Activated CD8-positive, alpha-beta memory T cell treated with anti-CD3 and anti-CD28 coated beads for 36 hours (primary cell): ENCODE measurements around the gene SYNJ2. TPM values are rescaled to one million over a fixed set of nuclear protein-coding genes. Genes with fewer than 3 reads are reported as not detected.

ENCODE experiments used
- CTCF ChIA-PET: fragments of 350-600 bp; sonication (Branson Sonifier 250); formaldehyde crosslinking; loops from one replicate; lab custom pipeline; 2021; ENCODE audit warnings: antibody characterized with exemption; lab: Charles Lee
- POLR2A ChIA-PET: fragments of 350-600 bp; sonication (Branson Sonifier 250); formaldehyde crosslinking; loops from one replicate; lab custom pipeline; 2021; ENCODE audit warnings: antibody characterized with exemption; lab: Charles Lee
- total RNA-seq, 2 experiments: library from RNA; stranded (reverse); gene quantifications; one replicate each; pipeline ENCODE4 v1.2.3, GENCODE V29; 2021

SYNJ2 gene
- total RNA-seq, 2 experiments from 2014 or later = 25.8 to 27.4 TPM

DNA sequence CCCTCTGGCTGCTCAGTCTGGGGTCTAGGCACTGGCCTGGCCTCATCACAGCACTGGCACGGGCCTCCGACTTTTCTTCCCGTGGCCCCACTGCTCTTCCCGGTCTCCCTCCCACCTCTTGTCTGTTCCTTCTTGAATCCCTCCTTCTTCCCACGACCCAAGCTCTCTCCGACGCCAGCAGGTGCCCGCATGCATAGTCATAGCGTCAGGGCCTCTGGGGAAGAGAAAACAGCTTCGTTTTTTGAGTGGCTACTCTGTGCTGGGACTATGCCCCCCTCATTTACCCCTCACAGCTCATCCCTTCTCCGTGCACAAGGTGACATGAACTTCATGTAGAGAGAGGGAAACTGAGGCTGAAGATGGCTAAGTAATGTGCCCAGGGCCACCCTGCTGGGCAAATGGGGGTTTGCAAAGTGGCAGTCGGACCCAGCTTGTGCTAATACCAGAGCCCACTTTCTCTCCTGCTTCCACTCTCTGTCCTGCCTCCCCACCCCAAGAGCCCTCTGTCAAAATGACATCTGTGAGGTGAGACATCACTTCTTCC, 59.2 kb downstream of the SYNJ2 start:
- CTCF ChIA-PET = interaction anchor here (0.9 to 1.5 kb wide), 4 partner anchors 12 to 21 kb away, joined by 3 to 6 read pairs (median 3); no protein-coding TSS in a partner anchor
- POLR2A ChIA-PET = interaction anchor here (0.6 kb wide), 2 partner anchors 15 to 73 kb away, joined by 3 to 4 read pairs; no protein-coding TSS in a partner anchor

DNA sequence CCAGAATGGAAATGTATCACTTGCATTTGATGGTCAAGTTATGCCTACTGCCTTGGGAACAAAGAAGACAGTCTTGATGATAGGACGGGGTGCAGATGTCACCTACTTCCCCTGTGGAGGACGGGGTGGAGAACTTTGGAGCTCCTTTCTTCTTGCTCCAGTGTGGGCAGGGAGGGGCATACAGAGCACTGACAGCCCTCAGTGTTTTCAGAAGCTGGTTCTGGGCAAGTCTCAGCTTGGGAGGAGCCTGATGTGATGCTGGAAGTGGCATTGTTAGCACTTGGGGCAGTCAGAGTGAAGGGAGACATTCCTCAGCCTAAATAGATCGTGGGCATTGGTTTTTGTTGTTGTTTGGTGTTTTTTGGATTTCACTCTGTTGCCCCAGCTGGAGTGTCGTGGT, 59.7 kb downstream of the SYNJ2 start:
- POLR2A ChIA-PET = no interaction called here
- CTCF ChIA-PET = interaction anchor here (0.9 to 1.5 kb wide), 4 partner anchors 12 to 21 kb away, joined by 3 to 6 read pairs (median 3); no protein-coding TSS in a partner anchor

DNA sequence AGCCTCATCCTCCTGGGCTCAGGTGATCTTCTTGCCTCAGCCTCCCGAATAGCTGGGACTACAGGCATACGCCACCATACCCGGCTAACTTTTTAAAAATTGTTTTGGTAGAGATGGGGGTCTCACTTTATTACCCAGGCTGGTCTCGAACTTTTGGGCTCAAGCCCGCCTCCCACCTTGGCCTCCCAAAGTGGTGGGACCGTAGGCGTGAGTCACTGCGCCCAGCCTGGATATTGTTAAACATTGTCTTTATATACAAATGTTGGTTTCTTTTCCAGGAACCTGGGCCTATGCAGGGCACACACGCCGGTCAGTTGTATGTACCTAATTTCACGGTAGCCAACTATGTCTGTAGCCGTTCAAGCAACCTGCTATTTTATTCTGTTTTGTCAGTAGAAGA, 60.1 kb downstream of the SYNJ2 start:
- ChIA-PET POLR2A (no interaction called here), CTCF (interaction anchor here (0.9 to 1.5 kb wide), 2 partner anchors 16 to 20 kb away, joined by 3 read pairs; no protein-coding TSS in a partner anchor)

DNA sequence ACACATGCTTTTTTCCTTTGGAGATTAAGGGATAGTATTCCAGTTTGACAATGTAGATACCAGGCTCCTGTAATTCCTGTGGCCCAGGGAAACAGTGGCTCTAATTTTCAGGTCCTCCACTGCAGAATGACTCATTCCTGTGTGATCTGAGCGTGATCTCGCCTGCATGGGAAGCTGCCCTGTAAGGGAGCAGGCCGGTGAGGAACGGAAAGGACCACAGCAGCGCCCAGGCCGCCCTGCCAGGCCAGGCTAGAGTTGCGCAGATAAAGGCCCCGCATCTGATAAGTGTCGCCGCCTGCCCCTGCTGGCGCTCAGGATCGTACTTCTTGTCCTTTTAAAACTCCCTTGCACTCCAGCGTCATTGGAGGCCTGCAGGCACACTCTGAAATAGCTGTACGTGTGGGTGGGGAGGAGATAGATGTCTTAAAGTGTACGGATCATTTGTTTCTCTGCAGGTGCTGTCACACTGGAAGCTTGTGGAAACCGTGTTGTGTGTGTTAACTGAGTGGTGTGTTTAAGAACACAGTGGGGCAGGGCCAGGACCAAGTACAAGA, 60.7 kb downstream of the SYNJ2 start:
- ChIA-PET POLR2A (no interaction called here), CTCF (no interaction called here)

DNA sequence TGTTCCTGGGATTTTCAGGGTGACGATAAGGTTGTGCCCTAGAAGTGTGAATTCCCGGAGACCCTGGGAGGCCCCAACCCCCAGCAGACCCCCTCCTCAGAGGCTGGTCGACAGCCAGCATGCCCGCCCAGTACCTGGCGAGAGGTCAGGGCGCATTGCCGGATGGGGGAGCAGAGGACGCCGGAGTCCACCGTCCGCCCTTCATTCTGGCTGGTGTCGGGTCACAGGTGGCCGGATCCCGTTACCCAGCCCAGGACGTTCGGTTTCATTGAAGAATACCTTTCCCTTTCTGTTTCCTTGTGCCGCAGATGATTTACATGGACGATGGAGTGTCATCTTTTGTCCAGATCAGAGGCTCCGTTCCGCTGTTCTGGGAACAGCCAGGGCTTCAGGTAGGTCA, 61.3 kb downstream of the SYNJ2 start:
- CTCF ChIA-PET = no interaction called here
- POLR2A ChIA-PET = no interaction called here

DNA sequence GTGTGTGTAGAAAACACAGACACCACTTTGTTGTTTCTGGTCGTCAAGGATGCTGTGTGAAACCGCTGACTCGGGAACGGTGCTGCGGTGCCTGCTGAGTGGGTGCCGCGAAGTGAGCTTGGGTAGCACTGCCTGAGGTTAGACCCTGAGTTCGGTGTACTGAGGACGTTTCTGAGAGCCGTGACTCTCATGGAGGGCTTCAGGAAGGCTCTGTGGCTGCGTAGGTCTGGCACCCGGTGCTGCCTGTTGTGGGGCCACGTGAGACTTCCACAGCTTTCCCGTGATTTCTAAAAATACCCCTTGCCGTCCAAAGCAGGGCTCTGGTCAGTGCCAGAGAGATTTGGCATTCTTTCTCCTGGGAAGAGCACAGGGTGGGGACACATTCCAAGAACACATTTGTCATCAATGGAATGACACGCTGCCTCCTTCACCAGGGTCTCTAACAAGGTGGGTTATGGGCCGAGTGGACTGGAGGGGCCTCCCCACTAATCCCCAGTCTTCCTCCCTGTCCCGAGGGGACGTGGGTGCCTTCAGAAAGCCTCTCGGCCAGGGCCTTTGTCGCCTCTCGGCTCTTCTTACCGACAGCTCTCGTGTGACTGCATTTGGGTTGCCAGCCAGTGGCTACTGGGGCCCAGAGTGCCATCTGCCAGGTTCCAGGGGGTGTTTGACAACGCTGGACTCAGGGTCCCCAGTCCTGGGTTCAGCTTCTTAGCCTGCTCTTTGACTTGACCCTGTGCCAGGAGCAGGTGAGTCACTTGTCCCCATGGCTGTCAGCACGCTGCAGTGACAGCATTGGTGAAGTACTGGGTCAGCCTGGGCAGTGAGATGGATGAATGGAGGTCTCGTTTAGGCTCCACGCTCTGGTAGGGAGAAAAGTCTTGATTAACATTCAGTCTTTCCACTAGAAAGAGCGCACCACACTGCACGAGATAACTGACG, 62.2 kb downstream of the SYNJ2 start:
- ChIA-PET CTCF (interaction anchor here (0.7 to 5.5 kb wide), 2 partner anchors 18 to 27 kb away, joined by 3 to 31 read pairs; no protein-coding TSS in a partner anchor), POLR2A (no interaction called here)

DNA sequence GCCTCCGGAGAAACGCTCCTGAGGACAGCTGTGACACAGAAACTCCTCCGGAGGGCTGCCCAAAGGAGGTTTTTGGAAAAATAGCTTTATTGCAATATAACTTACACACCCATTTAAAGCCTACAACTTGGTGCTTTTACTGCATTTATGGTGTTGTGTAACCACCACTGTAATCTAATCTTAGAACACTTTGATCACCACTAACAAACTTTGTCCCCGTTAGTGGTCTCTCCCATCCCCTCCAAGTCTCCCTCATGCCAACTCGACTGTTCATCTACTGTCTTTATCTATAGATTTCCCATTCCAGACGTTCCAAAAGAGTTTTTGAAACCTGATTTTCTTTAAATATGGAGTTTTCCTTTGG, 62.8 kb downstream of the SYNJ2 start:
- CTCF ChIA-PET = interaction anchor here (5.5 kb wide), 1 partner anchor 18 kb away, joined by 31 read pairs; no protein-coding TSS in a partner anchor
- POLR2A ChIA-PET = no interaction called here

DNA sequence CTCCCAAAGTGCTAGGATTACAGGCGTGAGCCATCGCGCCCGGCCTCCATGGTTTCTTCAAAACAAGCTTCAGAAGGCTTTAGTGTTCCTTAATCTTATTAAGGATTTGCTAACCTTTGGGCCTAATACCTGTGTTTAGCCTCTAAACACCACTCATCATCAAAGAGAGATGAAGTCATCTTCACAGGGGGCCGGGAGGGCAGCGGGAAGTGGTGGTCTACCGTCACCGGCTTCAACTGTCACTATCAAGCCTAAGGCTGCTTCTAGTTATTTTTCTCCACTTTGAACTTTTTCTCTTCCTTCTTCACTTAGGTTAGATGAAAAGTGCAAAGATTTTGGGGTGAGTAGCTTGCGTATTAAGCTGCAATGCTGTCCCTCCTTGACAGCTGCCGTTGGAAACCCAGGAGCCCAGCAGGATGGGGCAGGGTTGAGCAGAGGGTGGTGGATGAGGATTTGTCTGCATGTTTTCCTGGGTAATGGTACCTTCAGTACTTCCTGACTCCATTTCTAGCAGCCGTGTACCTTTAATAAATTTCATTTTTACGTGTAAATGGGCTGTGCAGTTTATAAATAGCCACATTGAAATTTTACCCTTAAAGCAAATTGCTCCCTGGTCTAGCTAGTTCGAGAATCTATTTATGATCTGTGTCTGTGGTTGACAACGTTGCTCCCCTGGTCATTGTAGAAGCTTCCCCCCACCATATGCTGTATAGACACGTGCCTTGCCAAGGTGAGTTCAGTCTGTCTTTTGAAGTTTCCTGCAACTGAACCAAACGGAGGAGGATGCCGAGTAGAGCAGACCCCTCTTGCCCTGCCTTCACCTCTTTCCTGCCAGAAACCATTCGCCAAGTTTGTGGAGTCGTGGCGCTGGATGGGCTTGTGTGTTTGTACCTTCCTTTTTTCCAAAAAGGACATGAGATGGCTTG, 64.8 kb downstream of the SYNJ2 start:
- CTCF ChIA-PET = interaction anchor here (0.7 to 5.5 kb wide), 4 partner anchors 11 to 45 kb away, joined by 3 to 31 read pairs (median 4); no protein-coding TSS in a partner anchor
- POLR2A ChIA-PET = interaction anchor here (0.7 kb wide), 1 partner anchor 20 kb away, joined by 3 read pairs; no protein-coding TSS in a partner anchor

DNA sequence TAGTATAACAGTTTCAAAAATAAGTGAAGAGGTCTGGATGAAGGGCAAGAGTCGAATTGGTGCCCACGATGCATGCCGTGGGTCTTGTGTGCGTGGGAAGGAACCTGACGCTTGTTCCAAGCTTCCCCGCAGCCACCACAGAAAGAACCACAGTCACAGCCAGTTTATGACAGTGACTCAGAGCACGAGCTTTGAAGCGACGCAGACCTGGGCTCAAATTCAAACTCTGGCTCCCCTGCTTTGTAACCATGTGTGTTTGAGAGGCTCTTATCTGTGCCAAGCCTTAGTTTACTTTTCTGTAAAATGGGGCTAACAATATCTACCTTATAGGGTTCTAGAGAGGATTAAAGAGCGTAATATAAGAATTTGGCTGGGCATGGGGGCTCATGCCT, 65.5 kb downstream of the SYNJ2 start:
- ChIA-PET POLR2A (interaction anchor here (0.7 to 0.9 kb wide), 2 partner anchors 11 to 21 kb away, joined by 3 to 4 read pairs; no protein-coding TSS in a partner anchor), CTCF (interaction anchor here (0.7 to 5.5 kb wide), 3 partner anchors 16 to 25 kb away, joined by 3 to 31 read pairs (median 4); no protein-coding TSS in a partner anchor)

DNA sequence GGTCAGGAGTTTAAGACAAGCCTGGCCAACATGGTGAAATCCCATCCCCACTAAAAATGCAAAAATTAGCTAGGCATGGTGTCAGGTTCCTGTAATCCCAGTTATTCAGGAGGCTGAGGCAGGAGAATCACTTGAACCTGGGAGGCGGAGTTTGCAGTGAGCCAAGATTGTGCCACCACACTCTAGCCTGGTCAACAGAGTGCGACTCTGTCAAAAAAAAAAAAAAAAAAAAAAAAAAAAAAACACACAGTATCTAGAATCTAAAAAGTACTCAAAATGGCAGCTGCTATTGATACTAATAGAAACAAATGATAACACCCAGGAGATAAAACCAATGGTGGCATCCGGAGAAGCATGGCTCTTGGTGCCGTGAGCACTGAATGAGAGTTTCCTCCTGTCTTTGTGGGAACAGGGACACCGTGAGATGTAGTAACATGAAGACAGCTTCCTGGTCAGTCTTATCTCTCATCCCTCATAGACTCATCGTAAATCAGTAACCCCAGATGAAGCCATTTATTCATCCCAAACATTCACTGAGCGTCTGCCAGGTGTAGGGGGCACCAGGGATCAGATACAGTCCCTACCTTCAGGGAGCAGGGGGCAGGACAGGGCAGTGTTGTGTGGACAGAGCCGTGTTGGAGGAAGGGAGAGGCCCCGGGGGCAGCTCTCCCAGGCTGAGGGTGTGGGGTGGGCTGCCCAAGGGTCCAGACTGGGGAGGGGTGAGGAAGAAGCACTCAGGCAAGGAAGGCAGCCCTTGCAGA, 66.1 kb downstream of the SYNJ2 start:
- CTCF ChIA-PET = interaction anchor here (0.7 to 5.5 kb wide), 6 partner anchors 13 to 63 kb away, joined by 3 to 31 read pairs (median 4); no protein-coding TSS in a partner anchor
- POLR2A ChIA-PET = interaction anchor here (0.7 to 0.9 kb wide), 2 partner anchors 11 to 21 kb away, joined by 3 to 4 read pairs; no protein-coding TSS in a partner anchor

DNA sequence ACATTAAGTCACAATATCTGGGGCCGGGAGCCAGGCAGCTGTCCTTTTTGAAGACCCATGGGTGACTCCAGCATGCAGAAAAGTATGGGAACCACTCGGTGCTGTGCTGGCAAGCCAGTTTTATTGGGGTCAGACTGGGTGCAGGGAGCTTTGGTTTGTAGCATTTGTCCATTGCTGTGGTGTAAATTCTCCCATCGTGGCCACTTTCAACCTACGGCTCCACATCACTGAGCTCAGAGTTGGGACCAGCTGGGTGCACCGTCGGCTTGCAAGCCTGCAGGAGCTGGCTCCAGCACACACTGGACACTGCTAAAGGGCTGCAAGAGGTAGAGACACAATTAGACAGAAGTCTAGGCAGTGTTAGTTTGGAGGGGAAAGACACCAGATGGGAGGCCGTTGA, 66.9 kb downstream of the SYNJ2 start:
- CTCF ChIA-PET = interaction anchor here (0.6 to 5.5 kb wide), 6 partner anchors 9 to 67 kb away, joined by 3 to 31 read pairs (median 4); partner anchors contain the start of gene SYNJ2

DNA sequence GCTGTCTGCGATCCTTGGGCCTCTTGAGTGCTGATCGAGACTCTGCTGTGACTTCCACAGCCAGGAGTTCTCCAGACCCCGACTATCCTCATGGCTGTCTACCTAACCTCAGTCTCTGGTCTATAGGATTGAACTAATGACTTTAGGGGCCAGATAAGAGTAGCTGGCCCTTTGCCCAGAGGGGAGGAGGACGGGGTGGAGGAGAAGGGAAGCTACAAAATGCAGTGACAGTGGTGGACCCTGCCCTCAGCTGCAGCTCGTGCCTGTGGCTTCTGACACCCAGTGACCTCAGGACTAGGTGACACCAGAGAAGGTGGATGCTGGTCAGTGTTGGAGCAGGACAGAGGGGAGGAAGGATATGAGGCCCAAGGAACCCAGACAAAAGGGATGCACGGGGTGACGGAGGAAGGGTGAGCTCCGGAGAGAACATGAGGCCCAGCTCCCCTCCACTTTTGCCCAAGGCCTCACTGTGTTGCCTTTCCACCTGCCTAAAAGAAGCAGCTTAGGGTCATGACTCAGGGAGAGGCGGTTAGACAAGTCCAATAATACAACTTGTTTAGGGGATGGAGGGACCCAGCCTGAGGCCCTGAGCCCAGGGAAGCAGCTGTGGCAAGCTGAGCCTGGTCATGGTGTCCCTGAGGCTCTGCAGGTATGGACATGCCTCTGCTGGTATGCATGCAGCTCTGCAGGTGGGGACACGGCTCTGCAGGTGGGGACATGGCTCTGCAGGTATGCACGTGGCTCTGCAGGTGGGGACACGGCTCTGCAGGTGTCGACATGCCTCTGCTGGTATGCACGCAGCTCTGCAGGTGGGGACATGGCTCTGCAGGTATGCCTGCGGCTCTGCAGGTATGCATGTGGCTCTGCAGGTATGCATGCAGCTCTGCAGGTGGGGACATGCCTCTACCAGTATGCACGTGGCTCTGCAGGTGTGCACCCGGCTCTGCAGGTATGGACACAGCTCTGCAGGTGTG, 67.7 kb downstream of the SYNJ2 start:
- CTCF ChIA-PET = interaction anchor here (0.8 to 5.5 kb wide), 4 partner anchors 11 to 68 kb away, joined by 3 to 31 read pairs (median 6); partner anchors contain the start of gene SYNJ2
- POLR2A ChIA-PET = no interaction called here

More for the DNA sequence above, 66.9 kb downstream of the SYNJ2 start:
- POLR2A ChIA-PET = no interaction called here

DNA sequence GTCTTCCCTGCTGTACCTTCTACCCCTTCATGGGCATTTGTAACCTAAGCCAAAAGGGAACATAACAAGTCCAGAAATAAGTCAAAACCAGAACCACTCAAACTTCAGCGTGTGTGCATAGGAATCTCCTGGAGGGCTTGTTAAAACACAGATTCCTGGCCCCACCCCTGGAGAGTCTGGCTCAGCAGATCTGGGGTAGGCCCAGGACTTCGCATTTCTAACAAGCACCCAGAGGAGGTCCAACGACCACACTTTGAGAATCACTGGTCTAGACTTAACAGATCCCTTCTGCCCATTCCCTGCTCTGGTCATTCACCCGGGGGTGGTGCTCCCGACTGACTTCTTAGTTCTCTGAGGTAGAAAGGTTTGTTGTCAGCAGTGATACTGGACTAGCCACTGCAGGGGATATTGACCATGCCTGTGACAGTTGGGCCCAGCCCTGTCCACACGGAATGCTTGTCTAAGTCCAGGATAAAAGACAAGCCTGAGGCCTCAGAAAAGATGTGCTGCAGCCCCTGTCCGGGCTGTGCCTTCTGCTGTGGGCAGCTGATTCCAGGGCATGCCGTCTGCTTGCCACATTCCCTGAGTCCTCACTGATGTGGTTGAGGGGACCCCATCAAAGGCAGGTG, 68.6 kb downstream of the SYNJ2 start:
- ChIA-PET POLR2A (no interaction called here), CTCF (no interaction called here)

DNA sequence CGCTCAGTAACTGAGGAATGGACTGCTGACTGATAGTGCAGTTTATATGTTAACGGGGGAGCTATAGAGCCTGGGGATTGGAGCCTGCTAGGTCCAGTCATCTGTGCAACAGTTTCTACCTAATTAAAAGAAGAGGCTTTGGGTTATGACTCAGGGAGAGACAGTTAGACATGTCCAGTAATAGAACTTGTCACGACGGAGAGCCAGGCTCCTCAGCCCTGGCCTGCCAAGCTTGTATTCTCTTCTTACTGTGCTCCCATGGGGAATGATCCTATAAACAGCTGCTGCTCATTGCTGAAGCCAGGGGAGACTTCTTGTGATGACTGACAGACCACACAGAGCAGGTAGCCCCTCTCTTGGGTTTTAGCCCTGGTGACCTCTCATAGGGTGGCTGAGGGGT, 69.3 kb downstream of the SYNJ2 start:
- POLR2A ChIA-PET = no interaction called here
- CTCF ChIA-PET = interaction anchor here (1.2 kb wide), 1 partner anchor 24 kb away, joined by 3 read pairs; no protein-coding TSS in a partner anchor

DNA sequence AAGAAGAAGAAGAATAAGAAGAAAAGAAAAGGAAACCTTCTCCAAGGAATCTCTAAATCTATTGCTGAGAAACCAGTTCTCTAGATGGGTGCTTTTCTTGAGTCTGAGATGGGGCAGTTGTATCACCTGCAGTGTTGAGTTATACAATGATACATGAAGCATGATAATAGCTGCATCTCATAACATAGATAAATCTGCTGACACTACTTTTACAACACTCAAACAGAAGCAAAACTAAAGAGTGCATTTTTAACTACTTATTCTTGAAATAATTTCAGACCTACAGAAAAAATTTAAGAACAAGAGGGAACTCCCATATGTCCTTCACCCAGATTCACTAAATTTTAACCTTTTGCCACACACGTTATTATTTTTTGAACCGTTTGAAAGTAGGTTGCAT, 70.3 kb downstream of the SYNJ2 start:
- POLR2A ChIA-PET = no interaction called here
- CTCF ChIA-PET = interaction anchor here (1.2 kb wide), 1 partner anchor 23 kb away, joined by 3 read pairs; no protein-coding TSS in a partner anchor
